Keratinocyte (primary cell): ENCODE results near the gene GBP7.

ENCODE experiments used
- CTCF ChIP-seq, 3 experiments: IDR thresholded peaks in 1 of 3; conservative IDR thresholded peaks in 1 of 3; optimal IDR thresholded peaks in 1 of 3; 2 replicates in 2 of 3; 3 replicates in 1 of 3; pipeline versions ENCODE3 to v1.5.1; 2011; ENCODE audit warnings: low read length in 3 of 3, mild to moderate bottlenecking in 3 of 3, moderate library complexity in 2 of 3, control low read depth in 1 of 3, inconsistent platforms in 1 of 3; ENCODE audit not compliant: insufficient read depth in 2 of 3; ENCODE audit errors: extremely low read depth in 1 of 3
- EZH2 ChIP-seq: IDR thresholded peaks from one replicate; pipeline ENCODE4 v1.6.1; 2012; ENCODE audit warnings: inconsistent platforms, mild to moderate bottlenecking, low read length, moderate library complexity

GRCh38 chr1:89200663-89201062, 24.9 kb upstream of the GBP7 start:
- TF ChIP-seq CTCF (optimal IDR thresholded peaks at IDR 0.05 in 1 of 3, IDR thresholded peaks at IDR 0.05 in 1 of 3, conservative IDR thresholded peaks at IDR 0.05 in 1 of 3; ENCODE audit: extremely low read depth in 1 of 3, insufficient read depth in 2 of 3, low read length in 3 of 3) (no peak), EZH2 (no peak)
